ENCODE data around the gene ZC3H12C. TPM values are rescaled to one million over a fixed set of nuclear protein-coding genes. Genes with fewer than 3 reads are reported as not detected.

ZC3H12C gene
- total and polyA plus RNA-seq, 10 of the 15 experiments (the other 5 are each of a cell fraction or from before 2014, with no cell fraction given), result 0.31 to 31.0 (median 3.7) TPM

DNA sequence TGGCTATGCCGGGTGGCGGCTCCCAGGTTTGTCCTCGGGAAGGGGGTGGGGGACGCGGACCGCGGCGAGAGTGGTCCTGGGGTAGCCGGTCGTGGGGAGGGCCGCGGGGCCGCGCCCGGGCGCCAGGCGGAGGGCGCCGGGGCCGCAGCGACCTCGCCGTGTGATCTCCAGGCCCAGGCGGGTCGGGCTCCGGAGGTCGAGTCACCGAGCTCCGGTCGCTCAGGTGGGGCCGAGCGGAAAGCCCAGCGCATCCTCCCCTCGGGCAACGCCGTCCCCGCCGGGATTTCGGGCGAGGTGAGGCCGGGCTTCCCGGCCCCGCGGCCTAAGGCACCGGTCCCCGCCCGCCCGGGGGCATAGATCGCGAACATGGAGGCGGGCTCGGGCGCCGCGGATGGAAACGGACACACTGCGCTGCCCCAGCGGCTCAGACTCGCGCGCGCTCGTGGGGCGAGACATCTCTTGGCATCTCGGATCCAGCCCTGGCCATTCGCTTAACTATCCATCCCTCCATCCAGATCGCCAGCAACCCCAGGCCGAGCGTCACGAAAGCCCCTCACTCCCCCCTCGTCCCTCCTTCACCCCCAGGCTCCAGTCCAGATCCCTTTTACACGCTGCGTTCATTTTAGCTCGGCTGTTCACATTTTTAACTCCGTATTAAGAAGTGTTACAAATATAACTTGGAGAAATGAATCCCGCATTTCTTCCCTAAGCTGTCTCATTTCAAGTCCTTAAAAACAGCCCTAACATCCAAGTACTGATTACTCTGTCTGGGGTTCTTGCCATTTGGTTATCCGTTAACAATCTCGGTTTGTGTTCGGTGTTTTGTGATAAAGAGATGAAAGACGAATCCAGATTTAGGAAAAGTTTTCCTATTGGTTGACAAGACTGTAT, 460 bp downstream of the ZC3H12C start (continued):
- peak; percentile 38 for TF ChIP-seq SMAD1 (IDR thresholded peaks at IDR 0.05; ENCODE audit: low read depth, partially characterized antibody)
- peak; percentile 59; the same call in 1 of the 2 replicates for TF ChIP-seq IKZF1 (conservative IDR thresholded peaks at IDR 0.05)
- no peak for TF ChIP-seq ATF7 (IDR thresholded peaks at IDR 0.05; ENCODE audit: low read depth)
- TF ChIP-seq RB1 (IDR thresholded peaks at IDR 0.05; ENCODE audit: borderline replicate concordance), result 0 out of 2 replicates have a peak, but pooled peaks have one; percentile 52
- no peak; a peak in 1 of 4 replicates for TF ChIP-seq EP300 (IDR thresholded peaks at IDR 0.05; ENCODE audit: borderline replicate concordance in 1 of 2, control insufficient read depth in 1 of 2, low read depth in 2 of 2, low read length in 2 of 2)
- TF ChIP-seq, protein P1, sequence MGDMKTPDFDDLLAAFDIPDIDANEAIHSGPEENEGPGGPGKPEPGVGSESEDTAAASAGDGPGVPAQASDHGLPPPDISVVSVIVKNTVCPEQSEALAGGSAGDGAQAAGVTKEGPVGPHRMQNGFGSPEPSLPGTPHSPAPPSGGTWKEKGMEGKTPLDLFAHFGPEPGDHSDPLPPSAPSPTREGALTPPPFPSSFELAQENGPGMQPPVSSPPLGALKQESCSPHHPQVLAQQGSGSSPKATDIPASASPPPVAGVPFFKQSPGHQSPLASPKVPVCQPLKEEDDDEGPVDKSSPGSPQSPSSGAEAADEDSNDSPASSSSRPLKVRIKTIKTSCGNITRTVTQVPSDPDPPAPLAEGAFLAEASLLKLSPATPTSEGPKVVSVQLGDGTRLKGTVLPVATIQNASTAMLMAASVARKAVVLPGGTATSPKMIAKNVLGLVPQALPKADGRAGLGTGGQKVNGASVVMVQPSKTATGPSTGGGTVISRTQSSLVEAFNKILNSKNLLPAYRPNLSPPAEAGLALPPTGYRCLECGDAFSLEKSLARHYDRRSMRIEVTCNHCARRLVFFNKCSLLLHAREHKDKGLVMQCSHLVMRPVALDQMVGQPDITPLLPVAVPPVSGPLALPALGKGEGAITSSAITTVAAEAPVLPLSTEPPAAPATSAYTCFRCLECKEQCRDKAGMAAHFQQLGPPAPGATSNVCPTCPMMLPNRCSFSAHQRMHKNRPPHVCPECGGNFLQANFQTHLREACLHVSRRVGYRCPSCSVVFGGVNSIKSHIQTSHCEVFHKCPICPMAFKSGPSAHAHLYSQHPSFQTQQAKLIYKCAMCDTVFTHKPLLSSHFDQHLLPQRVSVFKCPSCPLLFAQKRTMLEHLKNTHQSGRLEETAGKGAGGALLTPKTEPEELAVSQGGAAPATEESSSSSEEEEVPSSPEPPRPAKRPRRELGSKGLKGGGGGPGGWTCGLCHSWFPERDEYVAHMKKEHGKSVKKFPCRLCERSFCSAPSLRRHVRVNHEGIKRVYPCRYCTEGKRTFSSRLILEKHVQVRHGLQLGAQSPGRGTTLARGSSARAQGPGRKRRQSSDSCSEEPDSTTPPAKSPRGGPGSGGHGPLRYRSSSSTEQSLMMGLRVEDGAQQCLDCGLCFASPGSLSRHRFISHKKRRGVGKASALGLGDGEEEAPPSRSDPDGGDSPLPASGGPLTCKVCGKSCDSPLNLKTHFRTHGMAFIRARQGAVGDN (IDR thresholded peaks at IDR 0.05), result peak; percentile 34; the same call in 1 of the 2 replicates
- peak; percentile 54; the same call in 1 of the 2 replicates for TF ChIP-seq BACH1 (IDR thresholded peaks at IDR 0.05; ENCODE audit: borderline replicate concordance)
- TF ChIP-seq E4F1 (IDR thresholded peaks at IDR 0.05; ENCODE audit: borderline replicate concordance, partially characterized antibody), result no peak
- TF ChIP-seq TCF12 (IDR thresholded peaks at IDR 0.05; ENCODE audit: low read depth, low read length), result no peak
- TF ChIP-seq SMAD5 (IDR thresholded peaks at IDR 0.05; ENCODE audit: low read depth), result 0 out of 2 replicates have a peak, but pooled peaks have one; percentile 18
- TF ChIP-seq ETV6 (conservative IDR thresholded peaks at IDR 0.05 in 1 of 2, IDR thresholded peaks at IDR 0.05 in 1 of 2; ENCODE audit: borderline replicate concordance in 1 of 2, low read depth in 1 of 2), result no peak
- no peak for TF ChIP-seq FOXM1 (IDR thresholded peaks at IDR 0.05; ENCODE audit: low read depth, low read length)
- no peak for TF ChIP-seq TCF7 (IDR thresholded peaks at IDR 0.05; ENCODE audit: borderline replicate concordance)
- TF ChIP-seq, protein P2, sequence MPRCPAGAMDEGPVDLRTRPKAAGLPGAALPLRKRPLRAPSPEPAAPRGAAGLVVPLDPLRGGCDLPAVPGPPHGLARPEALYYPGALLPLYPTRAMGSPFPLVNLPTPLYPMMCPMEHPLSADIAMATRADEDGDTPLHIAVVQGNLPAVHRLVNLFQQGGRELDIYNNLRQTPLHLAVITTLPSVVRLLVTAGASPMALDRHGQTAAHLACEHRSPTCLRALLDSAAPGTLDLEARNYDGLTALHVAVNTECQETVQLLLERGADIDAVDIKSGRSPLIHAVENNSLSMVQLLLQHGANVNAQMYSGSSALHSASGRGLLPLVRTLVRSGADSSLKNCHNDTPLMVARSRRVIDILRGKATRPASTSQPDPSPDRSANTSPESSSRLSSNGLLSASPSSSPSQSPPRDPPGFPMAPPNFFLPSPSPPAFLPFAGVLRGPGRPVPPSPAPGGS (IDR thresholded peaks at IDR 0.05; ENCODE audit: borderline replicate concordance, insufficient read depth, low read depth, low read length, poor library complexity, severe bottlenecking), result no peak
- TF ChIP-seq, protein P3, sequence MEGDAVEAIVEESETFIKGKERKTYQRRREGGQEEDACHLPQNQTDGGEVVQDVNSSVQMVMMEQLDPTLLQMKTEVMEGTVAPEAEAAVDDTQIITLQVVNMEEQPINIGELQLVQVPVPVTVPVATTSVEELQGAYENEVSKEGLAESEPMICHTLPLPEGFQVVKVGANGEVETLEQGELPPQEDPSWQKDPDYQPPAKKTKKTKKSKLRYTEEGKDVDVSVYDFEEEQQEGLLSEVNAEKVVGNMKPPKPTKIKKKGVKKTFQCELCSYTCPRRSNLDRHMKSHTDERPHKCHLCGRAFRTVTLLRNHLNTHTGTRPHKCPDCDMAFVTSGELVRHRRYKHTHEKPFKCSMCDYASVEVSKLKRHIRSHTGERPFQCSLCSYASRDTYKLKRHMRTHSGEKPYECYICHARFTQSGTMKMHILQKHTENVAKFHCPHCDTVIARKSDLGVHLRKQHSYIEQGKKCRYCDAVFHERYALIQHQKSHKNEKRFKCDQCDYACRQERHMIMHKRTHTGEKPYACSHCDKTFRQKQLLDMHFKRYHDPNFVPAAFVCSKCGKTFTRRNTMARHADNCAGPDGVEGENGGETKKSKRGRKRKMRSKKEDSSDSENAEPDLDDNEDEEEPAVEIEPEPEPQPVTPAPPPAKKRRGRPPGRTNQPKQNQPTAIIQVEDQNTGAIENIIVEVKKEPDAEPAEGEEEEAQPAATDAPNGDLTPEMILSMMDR (IDR thresholded peaks at IDR 0.05 in 2 of 3, conservative IDR thresholded peaks at IDR 0.05 in 1 of 3; ENCODE audit: control insufficient read depth in 2 of 3, extremely low read depth in 1 of 3, insufficient read depth in 1 of 3, low read depth in 3 of 3, low read length in 3 of 3), result no peak
- TF ChIP-seq TBL1XR1 (IDR thresholded peaks at IDR 0.05; ENCODE audit: low read depth, low read length), result no peak
